ENCODE data around the gene NRL.
A peak's percentile ranks its signal among the peaks of the same experiment; 100 is the strongest.

NRL gene

DNA sequence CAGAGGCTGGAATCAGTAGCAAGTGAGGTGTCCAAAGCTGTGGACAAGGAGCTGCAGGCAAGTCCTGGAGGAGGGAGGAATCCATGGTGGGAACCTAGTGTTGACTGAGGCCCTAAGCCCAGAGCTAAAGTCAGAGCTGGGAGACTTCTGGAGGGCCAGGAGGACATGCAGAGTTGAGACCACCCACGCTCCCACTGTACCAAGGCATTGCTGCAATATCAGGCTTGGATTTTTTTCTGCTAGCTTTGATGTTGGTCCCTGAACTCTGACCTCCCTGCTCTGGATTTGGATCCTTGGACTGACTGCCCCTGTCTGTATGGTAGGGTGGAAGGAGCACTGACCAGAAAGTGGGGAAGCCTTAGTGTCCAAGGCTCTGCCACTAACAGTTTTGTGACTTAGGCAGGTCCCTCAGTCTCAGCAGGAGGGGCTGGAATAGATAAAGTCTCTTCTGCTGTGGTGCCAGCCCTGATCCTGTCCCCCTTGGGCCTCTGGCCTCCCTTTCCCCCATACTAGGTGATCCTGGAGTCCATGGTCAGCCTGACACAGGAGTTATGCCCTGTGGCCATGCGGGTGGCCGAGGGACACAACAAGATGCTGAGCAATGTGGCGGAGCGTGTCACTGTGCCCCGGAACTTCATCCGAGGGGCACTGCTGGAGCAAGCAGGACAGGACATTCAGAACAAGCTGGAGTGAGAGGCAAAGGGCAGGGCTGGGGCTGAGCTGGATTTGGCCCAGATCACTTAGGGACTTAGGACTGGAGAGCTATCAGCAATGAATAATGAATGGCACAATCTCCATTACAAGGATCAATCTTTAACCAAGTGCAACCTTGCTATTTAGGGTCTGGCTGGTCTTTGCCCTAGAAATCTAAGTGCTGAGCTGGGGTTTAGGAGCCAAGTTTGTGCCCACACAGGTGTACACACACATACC lies 53.5 kb downstream of the NRL start:
- H3K4me2 ChIP-seq (ENCODE audit: low read length, poor library complexity, severe bottlenecking) = no peak overlapping the region
- H2BK15ac ChIP-seq (ENCODE audit: low read depth, poor library complexity, severe bottlenecking) = peak overlapping the region; percentile 12
- no peak overlapping the region for H2BK120ac ChIP-seq (ENCODE audit: low read depth, low read length)
- peaks cover 53 to 71% of the 10 kb centered on the region in 2 experiments for H3K27me3 ChIP-seq (ENCODE audit: control insufficient read depth in 1 of 2, insufficient read depth in 1 of 2, low read length in 2 of 2)
- no peak overlapping the region for H3K18ac ChIP-seq (ENCODE audit: low read depth in 1 of 2, low read length in 2 of 2)
- no peaks in the 10 kb centered on the region for H3K9me3 ChIP-seq (ENCODE audit: control insufficient read depth, low read length)
- WGBS = 92% methylated on average over 7 of the region's 7 CpGs
- no peak overlapping the region for H2AFZ ChIP-seq (ENCODE audit: low read depth, low read length)
- H4K91ac ChIP-seq (ENCODE audit: low read length) = no peak overlapping the region
- H3K79me1 ChIP-seq (replicated peaks; ENCODE audit: low read length, poor library complexity, severe bottlenecking) = no peaks in the 10 kb centered on the region
- no peak overlapping the region for H3K9ac ChIP-seq (ENCODE audit: low read length)
- no peak overlapping the region for H4K8ac ChIP-seq (ENCODE audit: low read length)
- H2AK5ac ChIP-seq (ENCODE audit: low read length, severe bottlenecking) = no peak overlapping the region
- no peak for DNase-seq
- H2BK12ac ChIP-seq (ENCODE audit: low read length in 2 of 2) = no peak overlapping the region
- peak overlapping the region in 1 of 2 experiments; percentile 18 for H3K14ac ChIP-seq (ENCODE audit: low read length in 2 of 2)
- no peaks in the 10 kb centered on the region for H3K36me3 ChIP-seq (ENCODE audit: control insufficient read depth in 1 of 2, insufficient read depth in 2 of 2, low read depth in 1 of 2, low read length in 2 of 2)
- no peak overlapping the region for H3K4ac ChIP-seq (ENCODE audit: low read depth in 1 of 2, low read length in 2 of 2)
- H3K27ac ChIP-seq (ENCODE audit: low read length, poor library complexity, severe bottlenecking) = no peak overlapping the region
- no peak overlapping the region for H2BK5ac ChIP-seq (ENCODE audit: low read depth, low read length, poor library complexity, severe bottlenecking)
- H3K23ac ChIP-seq (ENCODE audit: low read length in 2 of 2) = no peak overlapping the region
- peaks cover 5% of the 10 kb centered on the region for H3K4me1 ChIP-seq (ENCODE audit: control insufficient read depth, insufficient read depth, low read depth, low read length)
- H3K4me3 ChIP-seq (ENCODE audit: insufficient read depth in 1 of 2, low read depth in 1 of 2, low read length in 2 of 2) = no peak overlapping the region

DNA sequence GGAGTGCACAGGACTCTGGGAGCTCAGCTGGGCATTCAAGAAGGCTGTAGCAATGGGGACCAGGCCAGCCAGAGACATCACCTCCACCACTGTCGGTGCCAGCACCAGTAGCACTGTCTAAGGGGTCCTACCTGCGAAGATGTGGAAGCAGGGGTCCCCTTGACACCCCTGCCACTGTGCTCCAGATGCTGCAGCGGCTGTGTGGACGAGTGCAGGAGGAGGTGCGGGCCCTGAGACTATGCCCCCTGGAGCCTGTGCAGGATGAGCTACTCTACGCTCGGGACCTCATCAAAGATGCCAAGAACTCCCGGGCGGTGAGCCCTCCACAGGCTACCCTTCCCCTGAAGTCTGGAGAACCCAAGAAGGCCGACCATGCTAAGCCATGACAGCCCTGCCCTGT lies 54.3 kb downstream of the NRL start:
- Histone ChIP-seq H3K4ac (ENCODE audit: low read depth in 1 of 2, low read length in 2 of 2) (no peak overlapping the region), H3K23ac (ENCODE audit: low read length in 2 of 2) (no peak overlapping the region), H3K4me3 (ENCODE audit: insufficient read depth in 1 of 2, low read depth in 1 of 2, low read length in 2 of 2) (no peak overlapping the region), H3K36me3 (ENCODE audit: control insufficient read depth in 1 of 2, insufficient read depth in 2 of 2, low read depth in 1 of 2, low read length in 2 of 2) (no peaks in the 10 kb centered on the region), H2BK12ac (ENCODE audit: low read length in 2 of 2) (no peak overlapping the region), H2BK5ac (ENCODE audit: low read depth, low read length, poor library complexity, severe bottlenecking) (no peak overlapping the region), H2AFZ (ENCODE audit: low read depth, low read length) (no peak overlapping the region), H3K27ac (ENCODE audit: low read length, poor library complexity, severe bottlenecking) (no peak overlapping the region), H3K27me3 (ENCODE audit: control insufficient read depth in 1 of 2, insufficient read depth in 1 of 2, low read length in 2 of 2) (peaks cover 54 to 77% of the 10 kb centered on the region in 2 experiments), H2BK15ac (ENCODE audit: low read depth, poor library complexity, severe bottlenecking) (peak overlapping the region; percentile 12), H3K9ac (ENCODE audit: low read length) (no peak overlapping the region), H4K8ac (ENCODE audit: low read length) (no peak overlapping the region), H2AK5ac (ENCODE audit: low read length, severe bottlenecking) (no peak overlapping the region), H3K9me3 (ENCODE audit: control insufficient read depth, low read length) (no peaks in the 10 kb centered on the region), H3K14ac (ENCODE audit: low read length in 2 of 2) (peak overlapping the region in 1 of 2 experiments; percentile 31), H3K79me1 (replicated peaks; ENCODE audit: low read length, poor library complexity, severe bottlenecking) (no peaks in the 10 kb centered on the region), H3K18ac (ENCODE audit: low read depth in 1 of 2, low read length in 2 of 2) (no peak overlapping the region), H2BK120ac (ENCODE audit: low read depth, low read length) (no peak overlapping the region), H3K4me2 (ENCODE audit: low read length, poor library complexity, severe bottlenecking) (no peak overlapping the region), H3K4me1 (ENCODE audit: control insufficient read depth, insufficient read depth, low read depth, low read length) (peaks cover 5% of the 10 kb centered on the region), H4K91ac (ENCODE audit: low read length) (no peak overlapping the region)
- no peak for DNase-seq
- 81% methylated on average over 10 of the region's 10 CpGs for WGBS

DNA sequence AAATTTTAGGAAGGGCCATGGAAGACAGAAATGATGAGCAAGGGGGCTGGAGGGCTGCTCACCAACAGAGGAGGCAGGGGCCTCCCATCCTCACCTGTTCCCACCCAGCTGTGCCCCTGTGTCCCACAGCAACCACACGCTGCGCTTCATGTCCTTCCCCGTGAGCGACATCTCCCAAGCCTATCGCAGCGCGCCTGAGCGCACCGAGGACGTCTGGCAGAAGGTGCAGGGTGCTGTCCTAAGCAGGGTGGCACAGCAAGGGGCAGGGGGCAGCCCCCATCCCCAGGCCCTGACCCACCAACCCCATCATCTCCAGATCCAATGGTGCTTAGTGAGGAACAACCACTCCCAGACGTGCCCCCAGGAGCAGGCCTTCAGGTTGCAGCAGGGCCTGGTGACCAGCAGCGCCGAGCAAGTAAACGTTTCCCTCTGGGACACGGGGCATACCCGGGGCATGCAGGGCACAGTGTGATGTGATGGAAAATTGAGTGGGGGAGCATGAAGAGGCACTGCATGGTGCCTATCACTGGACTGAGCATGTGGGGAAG lies 54.8 kb downstream of the NRL start:
- WGBS = 84% methylated on average over 16 of the region's 16 CpGs
- no peaks in the 10 kb centered on the region for H3K79me1 ChIP-seq (replicated peaks; ENCODE audit: low read length, poor library complexity, severe bottlenecking)

DNA sequence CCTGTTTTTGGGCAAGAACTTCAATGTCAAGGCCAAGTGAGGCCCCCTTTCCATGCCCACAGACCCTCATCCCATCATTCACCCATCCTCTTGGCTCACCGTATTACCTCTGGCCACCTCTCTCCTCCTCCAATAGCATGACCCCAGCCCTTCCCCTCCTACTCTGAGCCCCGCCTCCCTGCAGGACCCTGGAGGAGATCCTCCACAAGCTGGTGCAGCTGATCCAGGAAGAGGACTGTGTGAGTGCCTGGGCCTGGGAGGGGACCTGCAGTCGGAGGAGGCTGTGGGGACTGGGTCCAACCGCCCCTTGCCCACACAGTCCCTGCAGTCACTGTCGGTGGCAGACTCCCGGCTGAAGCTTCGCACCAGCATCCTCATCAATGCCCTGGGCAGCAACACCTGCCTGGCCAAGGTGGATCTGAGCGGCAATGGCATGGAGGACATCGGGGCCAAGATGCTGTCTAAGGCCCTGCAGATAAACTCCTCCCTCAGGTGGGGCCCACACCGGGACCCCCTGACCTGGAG lies 55.7 kb downstream of the NRL start:
- no peak overlapping the region for H3K18ac ChIP-seq (ENCODE audit: low read depth in 1 of 2, low read length in 2 of 2)
- H3K79me1 ChIP-seq (replicated peaks; ENCODE audit: low read length, poor library complexity, severe bottlenecking) = no peaks in the 10 kb centered on the region
- H3K9ac ChIP-seq (ENCODE audit: low read length) = no peak overlapping the region
- no peak overlapping the region for H3K4me3 ChIP-seq (ENCODE audit: insufficient read depth in 1 of 2, low read depth in 1 of 2, low read length in 2 of 2)
- H4K8ac ChIP-seq (ENCODE audit: low read length) = no peak overlapping the region
- H2BK5ac ChIP-seq (ENCODE audit: low read depth, low read length, poor library complexity, severe bottlenecking) = no peak overlapping the region
- H3K27me3 ChIP-seq (ENCODE audit: control insufficient read depth in 1 of 2, insufficient read depth in 1 of 2, low read length in 2 of 2) = peaks cover 54 to 79% of the 10 kb centered on the region in 2 experiments
- H3K4ac ChIP-seq (ENCODE audit: low read depth in 1 of 2, low read length in 2 of 2) = no peak overlapping the region
- no peak overlapping the region for H4K91ac ChIP-seq (ENCODE audit: low read length)
- no peak overlapping the region for H3K14ac ChIP-seq (ENCODE audit: low read length in 2 of 2)
- H3K4me2 ChIP-seq (ENCODE audit: low read length, poor library complexity, severe bottlenecking) = no peak overlapping the region
- no peak overlapping the region for H2AK5ac ChIP-seq (ENCODE audit: low read length, severe bottlenecking)
- WGBS = 83% methylated on average over 10 of the region's 10 CpGs
- no peak for DNase-seq
- H3K27ac ChIP-seq (ENCODE audit: low read length, poor library complexity, severe bottlenecking) = no peak overlapping the region
- H2BK15ac ChIP-seq (ENCODE audit: low read depth, poor library complexity, severe bottlenecking) = no peak overlapping the region
- peaks cover 5% of the 10 kb centered on the region for H3K4me1 ChIP-seq (ENCODE audit: control insufficient read depth, insufficient read depth, low read depth, low read length)
- H3K23ac ChIP-seq (ENCODE audit: low read length in 2 of 2) = no peak overlapping the region
- no peak overlapping the region for H2BK12ac ChIP-seq (ENCODE audit: low read length in 2 of 2)
- H2AFZ ChIP-seq (ENCODE audit: low read depth, low read length) = no peak overlapping the region
- no peaks in the 10 kb centered on the region for H3K36me3 ChIP-seq (ENCODE audit: control insufficient read depth in 1 of 2, insufficient read depth in 2 of 2, low read depth in 1 of 2, low read length in 2 of 2)
- no peaks in the 10 kb centered on the region for H3K9me3 ChIP-seq (ENCODE audit: control insufficient read depth, low read length)
- no peak overlapping the region for H2BK120ac ChIP-seq (ENCODE audit: low read depth, low read length)

More for the DNA sequence above, 54.8 kb downstream of the NRL start:
- Histone ChIP-seq H3K27ac (ENCODE audit: low read length, poor library complexity, severe bottlenecking) (no peak overlapping the region), H2BK15ac (ENCODE audit: low read depth, poor library complexity, severe bottlenecking) (no peak overlapping the region), H2AFZ (ENCODE audit: low read depth, low read length) (no peak overlapping the region), H3K4me3 (ENCODE audit: insufficient read depth in 1 of 2, low read depth in 1 of 2, low read length in 2 of 2) (no peak overlapping the region), H3K23ac (ENCODE audit: low read length in 2 of 2) (no peak overlapping the region), H3K14ac (ENCODE audit: low read length in 2 of 2) (peak overlapping the region in 1 of 2 experiments; percentile 11), H3K4me1 (ENCODE audit: control insufficient read depth, insufficient read depth, low read depth, low read length) (peaks cover 5% of the 10 kb centered on the region), H2BK120ac (ENCODE audit: low read depth, low read length) (no peak overlapping the region), H3K36me3 (ENCODE audit: control insufficient read depth in 1 of 2, insufficient read depth in 2 of 2, low read depth in 1 of 2, low read length in 2 of 2) (no peaks in the 10 kb centered on the region), H3K9me3 (ENCODE audit: control insufficient read depth, low read length) (no peaks in the 10 kb centered on the region), H2BK12ac (ENCODE audit: low read length in 2 of 2) (no peak overlapping the region), H2BK5ac (ENCODE audit: low read depth, low read length, poor library complexity, severe bottlenecking) (no peak overlapping the region), H3K4ac (ENCODE audit: low read depth in 1 of 2, low read length in 2 of 2) (no peak overlapping the region), H2AK5ac (ENCODE audit: low read length, severe bottlenecking) (no peak overlapping the region), H4K91ac (ENCODE audit: low read length) (no peak overlapping the region), H3K18ac (ENCODE audit: low read depth in 1 of 2, low read length in 2 of 2) (no peak overlapping the region), H4K8ac (ENCODE audit: low read length) (no peak overlapping the region), H3K27me3 (ENCODE audit: control insufficient read depth in 1 of 2, insufficient read depth in 1 of 2, low read length in 2 of 2) (peaks cover 50 to 78% of the 10 kb centered on the region in 2 experiments), H3K4me2 (ENCODE audit: low read length, poor library complexity, severe bottlenecking) (no peak overlapping the region), H3K9ac (ENCODE audit: low read length) (no peak overlapping the region)
- no peak for DNase-seq

Data from mesenchymal stem cell (in vitro differentiated cells and primary cell).